SIG-M5 treated with dmso at 0.1 percent for 504 hours (cell line): ENCODE results near the gene SFSWAP.
"Not testable (repeated sequence)": the region's sequence is repeated elsewhere in the genome, so short reads cannot be mapped to it uniquely, and the experiment has no call there.

Source experiments
- DNase-seq: peaks from one replicate; lab custom pipeline; 2025; ENCODE audit not compliant: unreplicated experiment; lab: John Stamatoyannopoulos, UW

Gene SFSWAP

DNA sequence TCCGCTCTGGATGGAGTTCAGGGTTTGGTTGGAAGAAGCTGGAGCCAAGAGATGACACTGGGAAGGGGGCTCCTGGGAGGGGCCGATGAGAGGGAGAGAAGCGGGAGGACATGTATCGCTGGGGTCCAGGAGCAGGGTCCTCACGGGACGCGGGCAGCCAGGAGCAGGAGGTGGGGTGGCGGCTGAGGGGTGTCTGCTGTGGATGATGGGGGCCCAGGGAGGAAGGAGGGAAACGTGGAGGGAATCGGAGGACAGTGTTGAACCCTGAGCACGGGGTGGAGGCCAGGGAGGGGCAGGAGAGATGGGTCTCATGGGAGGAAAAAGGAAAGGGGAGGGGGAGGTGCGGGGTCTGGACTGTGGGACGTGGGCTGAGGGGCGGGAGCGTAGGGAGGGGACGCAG is 31.7 kb upstream of the SFSWAP start:
- DNase-seq = not testable (repeated sequence)

DNA sequence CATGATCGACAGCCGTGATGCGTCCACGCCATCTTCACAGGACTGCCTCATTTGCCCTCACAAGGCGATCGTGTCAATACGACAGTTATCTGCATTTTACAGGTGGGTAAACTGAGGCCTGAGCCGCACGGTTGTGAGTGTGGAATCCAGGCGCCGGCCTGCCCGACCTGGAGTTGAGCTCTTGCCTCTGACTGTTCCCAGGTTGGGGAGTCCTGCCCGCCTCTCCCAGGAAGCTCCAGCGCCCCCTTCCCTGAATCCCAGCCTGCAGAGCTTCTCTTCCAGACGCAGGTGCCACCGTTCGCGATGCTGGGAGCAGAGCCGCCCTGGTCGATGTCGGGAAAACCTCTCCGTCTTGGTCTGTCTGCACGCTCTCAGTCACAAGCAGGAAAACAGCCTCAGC is 31.1 kb upstream of the SFSWAP start:
- not testable (repeated sequence) for DNase-seq

DNA sequence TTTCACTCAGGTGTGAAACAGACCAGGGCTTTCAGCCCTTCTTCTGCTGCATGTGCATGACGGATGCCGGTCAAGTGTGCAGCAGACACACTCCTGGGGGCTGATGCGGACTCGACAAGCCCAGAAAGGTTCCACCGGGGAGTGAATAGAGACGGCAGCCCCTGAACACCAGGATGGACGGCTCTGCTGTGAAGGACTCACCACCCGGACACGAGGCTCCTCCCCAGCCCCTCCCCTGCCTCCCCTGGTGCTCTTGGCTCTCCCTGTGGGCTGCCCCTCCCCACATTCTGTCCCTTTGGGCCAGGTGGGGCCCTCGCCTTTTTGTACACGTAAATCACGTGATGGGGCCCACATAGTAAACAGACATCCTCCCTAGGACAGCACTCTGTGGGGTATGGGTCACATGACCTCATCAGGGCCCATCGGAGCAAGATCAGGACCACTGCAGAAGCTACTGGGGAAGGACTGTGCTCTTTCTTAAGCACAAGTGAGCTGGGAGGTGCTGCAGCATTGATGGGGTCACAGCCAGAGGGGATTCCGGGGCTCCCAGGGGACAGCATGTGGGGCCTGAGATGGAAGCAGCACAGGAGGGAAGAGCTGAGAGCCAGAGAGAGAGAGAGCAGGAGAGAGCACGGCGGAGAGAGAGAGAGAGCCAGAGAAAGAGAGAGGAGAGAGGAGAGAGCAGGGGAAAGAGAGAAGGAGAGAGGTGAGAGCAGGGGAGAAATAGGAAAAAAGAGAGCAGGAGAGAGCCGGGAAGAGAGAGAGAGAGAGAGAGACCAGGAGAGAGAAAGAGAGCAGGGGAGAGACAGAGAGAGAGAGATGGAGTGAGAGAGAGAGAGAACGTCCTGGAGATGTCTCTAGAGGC is 30.3 kb upstream of the SFSWAP start:
- DNase-seq = not testable (repeated sequence)

DNA sequence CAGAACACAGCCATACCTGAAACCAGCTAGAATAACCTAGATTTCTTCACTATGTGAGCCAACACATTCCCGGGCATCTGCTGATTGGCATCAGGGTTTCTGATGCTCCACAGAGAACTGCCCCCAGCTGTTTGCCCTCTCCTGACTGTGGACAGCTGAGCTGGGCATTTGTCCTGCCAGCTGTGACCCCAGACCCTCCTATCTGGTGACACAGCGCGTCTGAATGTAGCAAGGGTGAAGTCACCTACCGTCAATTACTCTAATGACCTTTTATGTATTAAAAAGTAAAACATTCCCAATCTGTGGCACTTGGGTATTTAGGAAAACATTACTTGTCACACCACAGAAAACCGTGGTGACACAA is 29.7 kb upstream of the SFSWAP start:
- DNase-seq = no peak

DNA sequence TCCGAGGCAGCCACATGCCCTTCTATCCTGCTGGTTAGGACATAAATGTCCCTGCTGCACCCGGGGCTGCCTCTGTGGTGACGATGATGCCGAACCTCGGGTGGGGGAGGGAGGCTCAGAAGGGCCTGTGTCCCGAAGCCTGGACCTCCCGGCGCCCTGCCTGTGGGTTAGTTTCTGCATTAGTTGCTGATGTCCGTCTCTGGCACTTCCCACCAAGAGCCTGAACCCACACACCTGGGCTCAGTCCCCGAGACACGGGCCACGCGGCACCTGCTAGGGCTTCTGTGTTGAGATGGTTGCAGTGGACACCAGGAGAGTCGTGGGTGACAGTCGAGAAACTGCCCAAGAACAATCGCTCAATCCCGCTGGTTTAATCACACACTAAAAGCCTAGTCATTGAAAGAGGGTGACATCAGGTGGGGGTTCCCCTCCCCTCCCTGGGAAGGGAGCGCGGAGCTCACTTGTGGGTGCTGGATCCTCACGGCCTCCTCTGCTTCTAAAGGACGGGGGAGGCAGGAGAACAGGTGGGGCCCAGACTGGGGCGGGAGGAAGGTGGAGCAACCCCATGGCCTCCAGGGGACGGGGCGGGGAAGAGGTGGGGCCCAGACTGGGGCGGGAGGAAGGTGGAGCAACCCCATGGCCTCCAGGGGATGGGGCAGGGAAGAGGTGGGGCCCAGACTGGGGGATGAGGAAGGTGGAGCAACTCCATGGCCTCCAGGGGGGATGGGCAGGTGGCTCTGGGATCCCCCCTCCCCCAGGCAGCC is 29.0 kb upstream of the SFSWAP start:
- DNase-seq = peak; percentile 72

DNA sequence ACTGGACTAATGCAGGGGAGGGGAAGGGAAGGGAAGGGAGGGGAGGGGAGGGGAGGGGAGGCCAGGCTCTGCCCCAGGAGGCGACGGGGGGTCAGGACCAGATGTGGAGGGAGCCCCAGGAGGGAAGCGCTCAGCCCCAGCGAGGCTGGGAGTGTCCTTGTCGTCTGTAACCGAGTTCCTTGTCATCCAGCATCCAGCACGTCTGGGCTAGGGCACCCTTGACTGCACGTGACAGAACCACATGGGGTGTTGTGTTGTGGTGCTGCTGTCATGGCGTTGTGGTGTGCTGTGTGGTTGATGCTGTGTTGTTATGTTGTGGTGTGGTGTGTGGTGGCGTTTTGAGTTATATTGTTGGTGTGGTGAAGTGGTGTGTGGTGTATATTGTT is 28.4 kb upstream of the SFSWAP start:
- DNase-seq = peak; percentile 46

DNA sequence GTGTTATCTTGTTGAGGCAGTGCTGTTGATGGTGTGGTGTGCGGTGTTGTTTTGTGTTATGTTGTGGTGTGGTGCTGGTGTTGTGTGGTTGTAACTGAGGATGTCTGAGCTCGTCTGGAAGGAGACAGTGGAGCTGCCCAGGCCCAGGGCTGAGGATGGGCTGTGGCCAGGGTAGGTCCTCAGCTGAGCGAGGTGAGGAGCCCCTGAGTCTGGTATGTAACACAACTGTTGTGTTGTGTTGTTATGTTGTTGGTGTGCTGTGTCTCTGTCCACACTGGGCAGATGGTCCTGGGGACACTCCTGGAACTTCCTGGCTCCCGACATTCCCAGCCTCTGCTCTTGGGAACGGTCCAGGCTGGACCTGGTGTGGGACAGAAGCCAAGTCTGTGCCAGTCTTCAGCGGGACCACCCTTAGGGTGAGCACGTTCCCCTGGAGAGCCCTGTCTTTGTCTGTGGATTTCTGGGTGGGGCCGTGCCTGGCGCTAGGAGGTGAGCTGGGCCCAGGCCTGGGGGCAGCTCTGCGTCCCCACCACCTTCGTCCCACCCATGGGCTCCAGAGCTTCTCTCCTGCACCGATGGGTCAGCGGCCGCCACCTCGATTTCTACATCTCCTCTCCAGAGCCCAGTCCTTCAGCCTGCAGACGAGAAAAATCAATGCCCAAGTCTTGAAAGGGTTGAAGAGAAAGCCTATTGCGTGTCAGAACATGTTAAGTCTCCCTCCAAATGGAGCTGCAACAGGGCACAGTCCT is 27.4 kb upstream of the SFSWAP start:
- no peak for DNase-seq

DNA sequence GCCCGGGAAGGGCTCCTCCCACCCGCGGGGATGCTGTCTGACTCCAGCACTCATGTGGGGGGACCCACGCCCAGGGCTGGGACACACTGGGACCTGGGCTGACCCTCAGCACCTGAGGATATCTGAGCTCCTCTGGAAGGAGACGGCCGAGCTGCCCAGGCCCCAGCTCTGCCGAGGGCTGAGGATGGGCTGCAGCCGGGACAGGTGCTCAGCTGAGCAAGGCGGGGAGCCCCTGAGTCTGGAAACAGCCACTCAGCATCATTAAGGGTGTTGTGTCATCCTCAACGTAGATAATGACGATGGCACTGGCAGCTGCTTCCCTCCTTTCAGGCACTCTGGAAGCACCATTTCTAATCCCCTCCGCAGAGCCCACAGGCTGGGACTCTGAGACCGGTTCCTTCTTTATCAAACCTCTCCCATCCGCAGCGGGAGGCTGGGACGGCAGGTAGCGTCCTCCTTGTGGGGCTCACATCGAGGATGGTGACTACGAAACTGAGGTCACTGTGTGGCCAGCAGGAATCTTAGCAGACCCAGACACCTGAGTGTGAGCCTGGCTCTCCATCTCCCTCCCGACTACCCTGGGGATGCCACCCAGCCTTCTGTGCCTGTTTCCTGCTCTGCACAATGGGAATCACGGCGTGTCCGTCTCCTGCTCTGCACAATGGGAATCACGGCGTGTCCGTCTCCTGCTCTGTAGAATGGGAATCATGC is 26.7 kb upstream of the SFSWAP start:
- no peak for DNase-seq

DNA sequence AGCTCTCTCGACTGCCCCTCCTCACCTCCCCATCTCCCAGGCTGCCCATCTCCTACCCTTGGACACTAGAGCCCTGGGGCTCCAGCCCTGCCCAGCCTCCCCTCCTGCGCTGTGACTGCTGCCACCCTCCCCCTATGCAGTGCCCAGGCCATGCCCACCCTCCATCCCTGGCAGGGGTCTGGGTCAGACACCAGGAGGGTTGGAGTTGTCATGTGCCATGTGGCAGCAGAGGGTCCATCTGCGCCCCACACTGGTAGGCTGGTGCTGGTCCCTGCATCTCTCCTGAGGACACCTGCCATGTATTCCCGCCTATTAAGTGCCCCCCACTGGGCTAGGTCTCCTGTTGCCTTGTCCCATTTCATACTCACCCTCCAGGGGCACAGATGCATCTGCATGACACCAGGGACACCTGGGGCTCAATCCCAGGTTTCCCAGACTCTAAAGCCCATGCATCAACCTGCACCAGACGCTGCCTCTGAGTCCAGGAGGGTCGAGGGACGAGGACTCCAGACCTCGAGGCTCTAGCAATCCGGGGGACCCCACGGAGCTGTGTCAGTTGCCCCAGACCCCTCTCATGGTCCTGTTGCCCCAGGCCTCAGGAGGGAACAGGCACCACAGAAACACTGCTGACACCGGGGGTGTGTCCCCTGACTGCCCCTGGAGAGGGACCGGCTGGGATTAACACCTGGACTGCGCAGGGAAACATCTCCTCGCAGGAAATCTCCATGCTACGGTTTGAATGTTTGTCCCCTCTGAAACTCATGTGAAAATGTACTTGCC is 23.4 kb upstream of the SFSWAP start:
- no peak for DNase-seq

DNA sequence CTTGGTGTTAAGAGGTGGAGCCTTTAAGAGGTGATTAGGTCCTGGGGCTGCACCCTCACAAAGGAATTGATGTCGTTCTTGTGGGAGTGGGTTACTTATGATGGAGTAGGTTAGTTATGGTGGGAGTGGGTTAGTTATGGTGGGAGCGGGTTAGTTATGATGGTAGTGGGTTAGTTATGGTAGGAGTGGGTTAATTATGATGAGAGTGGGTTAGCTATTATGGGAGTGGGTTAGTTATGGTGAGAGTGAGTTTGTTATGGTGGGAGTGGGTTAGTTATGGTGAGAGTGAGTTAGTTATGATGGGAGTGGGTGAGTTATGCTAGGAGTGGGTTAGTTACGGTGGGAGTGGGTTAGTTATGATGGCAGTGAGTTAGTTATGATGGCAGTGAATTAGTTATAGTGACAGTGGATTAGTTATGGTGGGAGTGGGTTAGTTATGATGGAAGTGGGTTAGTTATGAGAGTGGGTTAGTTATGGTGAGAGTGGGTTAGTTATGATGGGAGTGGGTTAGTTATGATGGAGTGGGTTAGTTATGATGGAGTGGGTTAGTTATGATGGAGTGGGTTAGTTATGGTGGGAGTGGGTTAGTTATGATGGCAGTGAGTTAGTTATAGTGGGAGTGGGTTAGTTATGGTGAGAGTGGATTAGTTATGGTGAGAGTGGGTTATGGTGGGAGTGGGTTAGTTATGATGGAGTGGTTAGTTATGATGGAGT is 22.6 kb upstream of the SFSWAP start:
- no peak for DNase-seq

DNA sequence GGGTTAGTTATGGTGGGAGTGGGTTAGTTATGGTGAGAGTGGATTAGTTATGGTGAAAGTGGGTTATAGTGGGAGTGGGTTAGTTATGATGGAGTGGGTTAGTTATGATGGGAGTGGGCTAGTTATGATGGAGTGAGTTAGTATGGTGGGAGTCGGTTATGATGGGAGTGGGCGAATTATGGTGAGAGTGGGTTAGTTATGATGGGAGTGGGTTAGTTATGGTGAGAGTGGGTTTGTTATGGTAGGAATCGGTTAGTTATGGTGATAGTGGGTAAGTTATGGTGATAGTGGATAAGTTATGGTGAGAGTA is 22.1 kb upstream of the SFSWAP start:
- no peak for DNase-seq

DNA sequence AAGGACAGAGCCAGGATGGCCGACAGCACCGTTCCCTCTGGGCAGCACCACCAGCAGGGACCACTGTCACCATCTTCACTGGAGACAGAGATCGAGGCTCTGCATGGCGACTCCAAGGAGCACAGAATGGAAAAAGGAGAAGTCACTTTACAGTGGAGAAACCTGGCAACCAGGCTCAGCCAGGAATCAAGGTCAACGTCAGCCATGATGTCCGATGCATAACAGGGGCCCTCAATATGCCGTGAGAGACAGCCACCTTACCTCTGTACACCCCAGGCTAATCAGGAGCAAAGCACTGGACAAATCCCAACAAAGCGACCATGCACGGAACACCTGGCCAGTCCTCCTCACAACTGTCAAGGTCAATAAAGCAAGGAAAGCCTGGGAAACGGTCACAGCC is 20.6 kb upstream of the SFSWAP start:
- DNase-seq = no peak

DNA sequence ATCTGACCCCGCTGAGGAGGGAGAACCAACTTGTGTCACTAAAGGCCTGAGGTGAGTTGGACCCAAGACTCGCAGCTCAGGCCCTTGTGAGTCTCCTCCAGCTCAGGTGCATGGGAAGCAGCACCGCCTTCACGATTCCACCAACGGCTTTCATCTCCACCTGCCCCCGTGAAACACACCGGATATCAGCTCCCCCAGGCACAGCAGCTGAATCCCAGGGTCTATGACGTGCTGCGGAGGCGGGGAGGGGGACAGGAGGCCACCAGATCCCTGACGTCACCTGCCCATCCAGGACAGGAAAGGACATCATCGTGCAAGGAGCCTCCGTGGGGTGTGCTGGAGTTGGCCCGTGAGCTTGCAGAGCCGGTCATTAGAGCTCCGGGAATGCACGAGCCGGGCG is 18.5 kb upstream of the SFSWAP start:
- DNase-seq = no peak

DNA sequence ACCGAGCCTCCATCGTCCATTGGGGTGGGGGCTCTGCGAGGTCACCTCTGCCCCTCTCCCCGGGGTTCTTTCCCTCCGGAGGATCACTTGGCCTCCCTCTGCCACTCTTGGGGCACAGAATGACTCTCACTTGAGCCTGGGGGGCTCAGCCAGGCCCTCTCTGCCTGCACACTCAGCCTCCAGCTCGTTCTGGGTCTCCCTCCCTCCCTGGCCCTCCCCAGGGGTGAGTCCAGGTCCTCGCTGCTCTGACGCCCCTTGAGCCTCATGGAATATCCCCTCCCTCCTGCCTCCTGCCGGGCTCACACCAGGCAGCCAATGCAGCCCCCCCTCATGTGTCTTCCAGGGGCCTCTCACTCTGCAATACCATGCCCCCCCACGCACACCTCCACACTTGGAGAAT is 17.7 kb upstream of the SFSWAP start:
- DNase-seq = no peak

DNA sequence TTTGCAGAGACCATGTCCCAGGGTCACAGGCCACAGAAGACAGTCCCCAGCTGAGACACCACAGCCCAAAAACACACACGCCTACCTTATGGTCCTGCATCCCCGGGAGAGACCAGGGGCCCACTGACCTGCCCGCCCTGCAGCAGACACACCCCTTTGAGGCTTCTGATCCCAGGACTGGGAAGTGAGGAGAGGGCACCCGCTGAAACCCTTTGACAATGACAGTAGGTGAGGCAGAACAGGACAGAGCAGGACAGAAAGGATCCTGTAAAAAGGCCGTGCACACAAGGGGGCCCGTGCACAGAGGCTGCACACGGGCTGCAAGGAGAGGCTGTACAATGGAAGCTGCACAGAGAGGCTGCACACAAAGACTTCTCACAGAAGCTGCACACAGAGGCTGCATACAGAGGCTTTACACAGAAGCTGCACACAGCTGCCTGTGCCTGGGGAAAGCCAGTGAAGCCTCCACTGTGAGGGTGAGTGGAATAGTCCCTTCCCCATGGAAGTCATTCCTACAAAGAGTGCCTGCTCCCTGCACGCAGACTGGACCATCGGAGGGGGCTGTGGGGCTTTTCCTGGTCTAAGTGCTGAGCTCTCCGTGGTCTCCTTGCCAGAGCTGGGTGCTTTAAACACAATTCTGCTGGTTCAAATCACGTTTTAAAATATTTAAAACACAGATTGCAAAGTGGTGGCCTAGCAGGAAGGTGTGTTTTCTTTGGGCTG is 16.6 kb upstream of the SFSWAP start:
- no peak for DNase-seq

DNA sequence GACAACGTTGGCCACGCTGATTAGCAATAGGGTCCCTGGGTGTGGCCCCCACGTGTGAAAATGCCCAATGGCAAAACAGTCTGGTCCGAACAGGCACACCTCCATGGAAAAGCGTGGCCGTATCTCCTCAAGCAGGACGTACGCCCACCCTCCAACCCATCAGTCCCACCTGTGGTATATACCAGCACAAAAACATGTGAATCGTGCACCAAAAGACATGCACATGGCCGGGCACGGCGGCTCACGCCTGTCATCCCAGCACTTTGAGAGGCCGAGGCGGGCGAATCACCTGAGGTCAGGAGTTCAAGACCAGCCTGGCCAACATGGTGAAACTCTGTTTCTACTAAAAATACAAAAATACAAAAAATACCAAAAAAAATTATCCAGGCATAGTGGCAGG is 14.9 kb upstream of the SFSWAP start:
- DNase-seq = no peak

DNA sequence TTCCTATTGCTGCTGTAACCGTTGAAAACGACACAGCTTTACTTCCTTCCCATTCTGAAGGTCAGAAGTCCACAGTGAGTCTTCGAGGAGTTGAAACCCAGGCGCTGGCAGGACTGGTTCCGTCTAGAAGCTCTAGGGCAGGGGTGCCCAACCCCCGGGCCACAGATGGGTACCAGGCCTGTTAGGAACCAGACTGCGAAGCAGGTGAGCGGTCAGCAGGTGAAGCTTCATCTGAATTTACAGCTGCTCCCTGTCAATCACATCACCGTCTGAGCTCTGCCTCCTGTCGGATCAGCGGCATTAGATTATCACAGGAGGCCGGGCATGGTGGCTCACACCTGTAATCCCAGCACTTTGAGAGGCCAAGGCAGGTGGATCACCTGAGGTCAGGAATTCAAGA is 12.6 kb upstream of the SFSWAP start:
- no peak for DNase-seq

DNA sequence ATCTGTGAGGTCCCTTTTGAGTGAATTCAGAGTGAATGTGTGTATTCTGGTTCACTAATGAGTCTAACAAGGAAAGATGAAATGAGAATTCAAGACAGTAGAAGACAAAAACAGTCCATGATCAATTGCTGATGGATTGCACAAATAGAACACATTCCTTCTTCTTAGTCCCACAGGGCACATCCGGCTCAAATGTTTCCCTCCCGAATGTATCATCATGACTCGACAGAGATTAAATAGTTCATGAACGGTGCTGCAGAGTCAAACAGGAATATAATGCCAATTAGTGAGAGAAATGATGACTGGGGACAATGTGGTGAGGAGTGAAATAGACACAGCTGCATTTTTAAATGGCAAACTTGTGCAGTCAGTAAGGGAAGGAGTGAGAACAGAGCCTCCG is 11.5 kb upstream of the SFSWAP start:
- no peak for DNase-seq

DNA sequence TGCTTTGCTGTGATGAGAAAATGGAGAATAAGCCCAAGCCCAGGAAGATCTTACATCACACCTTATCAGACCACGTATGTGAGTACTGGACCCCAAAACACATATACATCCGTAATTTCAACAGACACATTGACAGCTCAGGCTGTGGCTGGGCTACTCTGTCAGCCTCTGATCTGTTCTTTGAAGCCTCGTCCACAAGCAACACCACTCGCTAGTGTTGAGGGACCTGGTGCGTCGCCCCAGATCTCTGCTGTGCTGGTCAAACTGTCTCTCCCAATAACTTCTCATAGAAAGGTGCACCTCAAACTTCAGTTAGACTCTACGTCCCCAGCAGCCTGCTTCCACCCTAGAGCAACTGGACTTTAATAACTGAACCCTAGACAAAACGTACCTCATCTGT is 10.6 kb upstream of the SFSWAP start:
- no peak for DNase-seq
